ENCODE data around the gene BBLN.

BBLN gene

DNA sequence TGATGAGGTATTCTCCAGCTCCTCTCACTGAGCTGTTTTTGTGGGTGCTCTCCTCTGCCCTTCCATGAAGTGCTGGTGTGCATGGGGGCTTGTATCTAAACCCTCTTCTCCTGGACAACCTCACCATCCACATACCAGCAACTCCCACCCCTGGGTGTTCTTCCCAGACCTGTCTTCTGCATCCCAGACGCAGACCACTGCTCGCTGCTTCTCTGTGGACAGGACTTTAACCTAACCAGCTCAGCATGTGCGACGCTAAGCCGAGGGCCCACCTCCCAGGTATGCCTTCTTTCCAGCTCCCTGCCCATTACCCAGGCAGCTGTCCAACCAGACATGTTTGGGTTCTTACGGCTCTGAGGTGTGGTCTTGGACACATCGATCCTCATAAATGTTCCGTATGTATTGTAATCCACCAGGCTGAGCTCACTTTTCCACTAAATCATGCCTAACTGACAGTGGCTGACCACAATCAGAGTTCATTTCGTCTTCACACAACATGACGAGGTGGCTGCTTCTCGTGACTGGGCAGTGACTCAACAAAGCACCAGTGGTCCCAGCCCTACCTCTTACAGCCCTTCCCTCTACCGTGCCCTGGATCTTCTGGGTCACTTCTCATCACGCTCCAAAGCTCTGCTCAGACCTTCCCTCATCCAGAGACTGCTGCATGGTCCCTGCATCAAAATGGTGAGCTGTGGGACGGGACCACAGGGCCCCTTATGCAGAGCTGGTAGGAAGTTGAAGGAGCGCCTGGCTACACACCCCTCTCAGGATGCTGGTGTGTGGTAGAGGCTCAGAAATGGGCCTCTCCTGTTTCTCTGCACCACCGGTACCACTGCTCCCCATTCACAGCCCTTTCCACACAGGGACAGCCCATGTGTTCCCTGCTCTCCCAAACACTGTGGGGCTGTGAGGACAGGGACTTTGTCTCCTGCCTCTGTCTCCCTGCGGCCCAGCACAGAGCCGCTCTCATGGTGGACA, 23.0 kb upstream of the BBLN start:
- H3K9me3 ChIP-seq (ENCODE audit: control insufficient read depth, low read length): no peaks in the 10 kb centered on the region
- H3K4me3 ChIP-seq (ENCODE audit: insufficient read depth, low read depth, low read length): no peak overlapping the region
- H3K4me1 ChIP-seq (ENCODE audit: control insufficient read depth, insufficient read depth, low read length): peaks cover 5% of the 10 kb centered on the region
- H3K27ac ChIP-seq (ENCODE audit: insufficient read depth, low read depth, low read length, poor library complexity, severe bottlenecking): no peak overlapping the region
- peaks cover 5% of the 10 kb centered on the region for H3K27me3 ChIP-seq (ENCODE audit: control insufficient read depth, insufficient read depth, low read length, poor library complexity, severe bottlenecking)
- no peaks in the 10 kb centered on the region for H3K36me3 ChIP-seq (ENCODE audit: control insufficient read depth, insufficient read depth, low read length)
- 94 to 95% methylated on average over 18 of the region's 18 CpGs for WGBS, 2 experiments

DNA sequence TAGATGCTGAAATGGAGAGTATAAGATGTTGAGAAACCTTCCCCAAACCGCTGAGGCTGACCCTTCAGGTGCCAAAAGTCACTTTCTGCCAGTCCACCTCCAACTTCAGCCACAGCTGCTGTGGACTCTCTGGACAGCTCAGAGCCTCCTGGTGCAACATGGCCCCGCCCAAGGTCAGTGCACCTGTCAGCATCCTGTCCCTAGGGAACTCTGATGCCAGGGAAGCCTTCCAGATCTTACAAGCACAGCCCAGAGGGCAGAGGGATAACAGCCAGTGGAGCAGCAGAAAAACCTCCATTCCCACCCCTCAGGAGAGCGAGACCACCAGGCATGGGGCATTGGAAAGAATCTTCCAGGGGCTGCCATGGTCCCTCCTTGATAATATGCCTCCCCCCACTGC, 22.1 kb upstream of the BBLN start:
- H3K27me3 ChIP-seq (ENCODE audit: control insufficient read depth, insufficient read depth, low read length, poor library complexity, severe bottlenecking): peaks cover 5% of the 10 kb centered on the region
- H3K27ac ChIP-seq (ENCODE audit: insufficient read depth, low read depth, low read length, poor library complexity, severe bottlenecking): no peak overlapping the region
- H3K4me1 ChIP-seq (ENCODE audit: control insufficient read depth, insufficient read depth, low read length): peaks cover 5% of the 10 kb centered on the region
- H3K4me3 ChIP-seq (ENCODE audit: insufficient read depth, low read depth, low read length): no peak overlapping the region
- 87 to 89% methylated on average over 3 of the region's 3 CpGs for WGBS, 2 experiments
- no peaks in the 10 kb centered on the region for H3K36me3 ChIP-seq (ENCODE audit: control insufficient read depth, insufficient read depth, low read length)
- no peaks in the 10 kb centered on the region for H3K9me3 ChIP-seq (ENCODE audit: control insufficient read depth, low read length)

DNA sequence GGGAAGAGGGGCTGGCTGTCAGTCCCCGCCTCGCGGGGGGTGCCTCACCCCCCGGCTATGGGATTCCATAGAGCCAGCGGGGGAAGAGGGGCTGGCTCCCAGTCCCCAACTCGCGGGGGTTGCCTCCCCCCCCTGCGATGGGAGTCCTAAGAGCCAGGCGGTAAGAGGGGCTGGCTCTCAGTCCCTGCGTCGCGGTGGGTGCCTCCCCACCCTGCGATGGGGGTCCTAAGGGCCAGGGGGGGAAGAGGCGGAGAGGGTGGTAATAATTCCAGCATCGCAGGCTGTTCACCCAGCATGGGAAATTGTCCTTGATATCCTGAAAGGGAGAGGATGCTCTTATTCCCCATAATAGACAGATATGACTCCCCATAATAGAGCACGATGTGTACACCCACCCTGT, 20.4 kb upstream of the BBLN start:
- Histone ChIP-seq H3K4me3 (ENCODE audit: insufficient read depth, low read depth, low read length) (no peak overlapping the region), H3K9me3 (ENCODE audit: control insufficient read depth, low read length) (no peaks in the 10 kb centered on the region), H3K27ac (ENCODE audit: insufficient read depth, low read depth, low read length, poor library complexity, severe bottlenecking) (no peak overlapping the region), H3K36me3 (ENCODE audit: control insufficient read depth, insufficient read depth, low read length) (no peaks in the 10 kb centered on the region), H3K4me1 (ENCODE audit: control insufficient read depth, insufficient read depth, low read length) (peaks cover 5% of the 10 kb centered on the region), H3K27me3 (ENCODE audit: control insufficient read depth, insufficient read depth, low read length, poor library complexity, severe bottlenecking) (no peaks in the 10 kb centered on the region)
- WGBS, 2 experiments: 90 to 96% methylated on average over 8 to 9 of the region's 16 CpGs

DNA sequence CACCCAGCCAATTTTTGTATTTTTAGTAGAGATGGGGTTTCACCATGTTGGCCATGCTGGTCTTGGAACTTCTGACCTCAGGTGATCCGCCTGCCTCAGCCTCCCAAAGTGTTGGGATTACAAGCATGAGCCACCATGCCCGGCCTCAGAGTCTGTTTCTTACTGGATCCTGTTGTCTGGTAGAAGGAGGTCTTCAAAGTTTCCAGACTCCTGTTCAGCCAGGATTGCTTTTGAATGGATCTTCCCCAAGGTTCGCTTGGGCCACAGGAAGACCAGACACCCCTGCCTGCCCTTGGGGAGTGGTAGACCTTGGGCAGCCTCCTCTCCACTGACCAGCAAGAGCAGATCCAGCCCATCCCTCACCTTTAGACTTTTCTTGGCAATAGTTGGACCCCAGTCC, 18.5 kb upstream of the BBLN start:
- no peak overlapping the region for H3K27ac ChIP-seq (ENCODE audit: insufficient read depth, low read depth, low read length, poor library complexity, severe bottlenecking)
- peaks cover 5% of the 10 kb centered on the region for H3K4me1 ChIP-seq (ENCODE audit: control insufficient read depth, insufficient read depth, low read length)
- WGBS, 2 experiments: 93 to 95% methylated on average over 3 of the region's 3 CpGs
- no peaks in the 10 kb centered on the region for H3K36me3 ChIP-seq (ENCODE audit: control insufficient read depth, insufficient read depth, low read length)
- no peaks in the 10 kb centered on the region for H3K27me3 ChIP-seq (ENCODE audit: control insufficient read depth, insufficient read depth, low read length, poor library complexity, severe bottlenecking)
- no peak overlapping the region for H3K4me3 ChIP-seq (ENCODE audit: insufficient read depth, low read depth, low read length)
- no peaks in the 10 kb centered on the region for H3K9me3 ChIP-seq (ENCODE audit: control insufficient read depth, low read length)

DNA sequence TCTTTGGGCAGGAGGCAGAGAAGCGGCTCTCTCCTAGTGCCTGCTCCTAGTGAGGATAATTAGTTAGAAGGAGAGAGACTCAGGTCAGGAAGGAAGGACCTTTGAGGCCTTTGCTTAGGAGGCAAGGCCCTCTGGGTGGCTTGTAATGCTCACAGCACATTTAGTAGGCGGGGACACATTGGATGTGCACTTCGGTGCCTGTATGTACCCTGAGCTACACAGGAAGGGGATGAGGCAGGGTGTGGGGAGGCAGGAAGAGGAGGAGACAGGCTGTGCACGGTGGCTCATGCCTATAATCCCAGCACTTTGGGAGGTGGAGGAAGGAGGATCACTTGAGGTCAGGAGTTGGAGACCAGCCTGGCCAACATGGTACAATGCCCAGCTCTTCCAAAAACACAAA, 18.0 kb upstream of the BBLN start:
- 87 to 89% methylated on average over 4 of the region's 4 CpGs for WGBS, 2 experiments

DNA sequence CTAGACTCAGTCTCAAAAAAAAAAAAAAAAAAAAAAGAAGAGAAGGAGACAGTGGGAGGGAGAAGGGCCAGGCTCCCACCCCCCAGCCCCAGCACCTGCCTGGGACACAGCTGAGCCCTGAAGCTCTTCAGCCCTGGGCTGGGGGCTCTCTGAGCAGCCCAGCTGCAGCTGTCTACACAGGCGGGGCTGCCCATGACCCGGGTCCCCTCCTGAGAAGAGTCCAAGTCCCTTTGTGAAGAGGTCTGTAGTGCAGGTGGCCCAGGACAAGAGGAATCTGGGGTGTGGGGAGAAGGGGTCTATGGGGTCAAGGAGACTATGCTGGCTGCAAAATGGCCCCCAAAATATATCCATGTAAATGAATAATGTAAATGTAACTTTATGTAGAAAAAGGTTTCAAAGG, 17.5 kb upstream of the BBLN start:
- Histone ChIP-seq H3K36me3 (ENCODE audit: control insufficient read depth, insufficient read depth, low read length) (no peaks in the 10 kb centered on the region), H3K4me1 (ENCODE audit: control insufficient read depth, insufficient read depth, low read length) (peaks cover 5% of the 10 kb centered on the region), H3K27ac (ENCODE audit: insufficient read depth, low read depth, low read length, poor library complexity, severe bottlenecking) (no peak overlapping the region), H3K9me3 (ENCODE audit: control insufficient read depth, low read length) (no peaks in the 10 kb centered on the region), H3K27me3 (ENCODE audit: control insufficient read depth, insufficient read depth, low read length, poor library complexity, severe bottlenecking) (no peaks in the 10 kb centered on the region), H3K4me3 (ENCODE audit: insufficient read depth, low read depth, low read length) (no peak overlapping the region)
- WGBS, 2 experiments: 87 to 100% methylated on average over 1 to 2 of the region's 2 CpGs

More for the DNA sequence above, 18.0 kb upstream of the BBLN start:
- Histone ChIP-seq H3K27ac (ENCODE audit: insufficient read depth, low read depth, low read length, poor library complexity, severe bottlenecking) (no peak overlapping the region), H3K4me1 (ENCODE audit: control insufficient read depth, insufficient read depth, low read length) (peaks cover 5% of the 10 kb centered on the region), H3K27me3 (ENCODE audit: control insufficient read depth, insufficient read depth, low read length, poor library complexity, severe bottlenecking) (no peaks in the 10 kb centered on the region), H3K9me3 (ENCODE audit: control insufficient read depth, low read length) (no peaks in the 10 kb centered on the region), H3K4me3 (ENCODE audit: insufficient read depth, low read depth, low read length) (no peak overlapping the region), H3K36me3 (ENCODE audit: control insufficient read depth, insufficient read depth, low read length) (no peaks in the 10 kb centered on the region)

DNA sequence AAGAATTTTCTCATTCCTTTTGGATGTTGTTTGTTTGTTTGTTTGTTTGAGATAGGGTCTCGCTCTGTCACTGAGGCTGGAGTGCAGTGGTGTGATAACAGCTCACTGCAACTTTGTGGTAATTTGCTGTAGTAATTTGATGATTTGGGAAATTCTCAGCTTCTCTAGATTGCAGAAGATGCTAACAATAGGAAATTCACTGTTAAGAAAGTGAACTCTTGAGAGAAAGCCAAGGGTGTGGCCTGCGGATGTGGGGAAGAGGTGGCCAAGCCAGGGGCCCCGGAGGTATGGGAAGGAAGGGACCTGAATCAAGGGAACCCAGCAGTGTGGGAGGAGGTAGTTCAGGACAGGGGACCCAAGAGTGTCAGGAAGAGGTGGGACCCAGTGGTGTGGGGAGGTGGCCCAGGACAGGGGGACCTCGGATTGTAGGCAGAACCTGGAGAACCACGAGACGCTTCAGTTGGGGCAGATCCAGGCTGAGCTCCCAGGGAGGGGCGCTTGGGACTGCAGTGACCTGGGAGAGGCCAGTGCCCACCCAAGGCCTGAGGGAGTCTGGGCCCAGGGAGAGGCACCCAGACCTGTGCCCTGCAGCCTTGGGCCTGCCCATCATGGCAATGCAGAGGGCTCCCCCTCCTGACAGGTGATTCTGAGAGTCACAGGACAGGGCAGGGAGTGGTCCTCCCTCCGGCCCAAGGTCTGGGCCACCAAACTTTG, 16.4 kb upstream of the BBLN start:
- Histone ChIP-seq H3K4me1 (ENCODE audit: control insufficient read depth, insufficient read depth, low read length) (peaks cover 5% of the 10 kb centered on the region), H3K36me3 (ENCODE audit: control insufficient read depth, insufficient read depth, low read length) (no peaks in the 10 kb centered on the region), H3K27me3 (ENCODE audit: control insufficient read depth, insufficient read depth, low read length, poor library complexity, severe bottlenecking) (no peaks in the 10 kb centered on the region), H3K9me3 (ENCODE audit: control insufficient read depth, low read length) (no peaks in the 10 kb centered on the region), H3K4me3 (ENCODE audit: insufficient read depth, low read depth, low read length) (no peak overlapping the region), H3K27ac (ENCODE audit: insufficient read depth, low read depth, low read length, poor library complexity, severe bottlenecking) (no peak overlapping the region)
- WGBS, 2 experiments: 93 to 94% methylated on average over 8 of the region's 8 CpGs

DNA sequence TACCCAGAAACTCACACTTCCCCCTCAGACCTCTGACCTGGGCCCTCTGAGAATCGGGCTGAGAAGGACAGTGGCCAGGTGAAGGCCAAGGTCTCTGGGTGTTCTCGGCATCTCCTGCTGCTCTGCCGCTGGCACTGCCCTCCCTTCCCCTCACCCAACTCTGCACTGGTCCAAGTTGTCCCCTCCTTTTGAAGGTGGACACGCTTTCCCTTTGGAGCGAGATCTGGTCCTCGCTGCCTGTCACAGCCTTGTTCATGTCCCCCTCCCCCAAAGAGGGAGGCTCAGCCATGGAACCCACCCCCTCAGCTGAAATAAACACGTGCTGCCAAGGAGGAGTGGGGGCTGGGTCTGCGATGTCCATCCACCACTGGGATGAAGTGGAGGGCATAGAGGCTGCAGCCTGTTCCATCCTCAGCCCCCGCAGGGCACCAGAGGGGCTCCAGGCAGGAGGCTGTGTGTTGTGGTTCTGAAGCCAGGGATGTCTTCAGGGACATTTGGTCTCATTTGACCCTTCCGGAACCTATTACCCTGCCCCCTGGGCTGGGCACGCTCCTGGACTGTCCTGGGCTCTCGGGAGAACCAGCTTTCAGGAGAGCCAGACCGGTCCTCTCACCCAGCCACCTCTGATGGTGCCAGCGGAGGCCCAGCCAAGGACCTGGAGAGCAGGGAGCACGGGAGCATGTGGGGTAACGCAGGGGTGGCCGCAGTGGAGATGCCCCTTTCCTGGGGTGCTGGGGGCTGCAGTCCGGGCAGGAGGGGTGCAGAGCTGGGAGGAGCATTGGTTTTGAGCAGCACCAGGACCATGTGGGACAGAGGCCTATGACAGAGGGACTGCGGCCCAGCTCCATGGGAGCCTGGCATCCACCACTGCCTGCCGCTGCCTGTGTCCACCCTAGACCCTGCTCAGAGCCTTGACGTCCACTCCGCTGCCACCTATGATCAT, 15.6 kb upstream of the BBLN start:
- H3K27me3 ChIP-seq (ENCODE audit: control insufficient read depth, insufficient read depth, low read length, poor library complexity, severe bottlenecking): no peaks in the 10 kb centered on the region
- H3K36me3 ChIP-seq (ENCODE audit: control insufficient read depth, insufficient read depth, low read length): no peaks in the 10 kb centered on the region
- peaks cover 5% of the 10 kb centered on the region for H3K4me1 ChIP-seq (ENCODE audit: control insufficient read depth, insufficient read depth, low read length)
- no peak overlapping the region for H3K4me3 ChIP-seq (ENCODE audit: insufficient read depth, low read depth, low read length)
- 94 to 95% methylated on average over 22 of the region's 22 CpGs for WGBS, 2 experiments
- no peaks in the 10 kb centered on the region for H3K9me3 ChIP-seq (ENCODE audit: control insufficient read depth, low read length)
- no peak overlapping the region for H3K27ac ChIP-seq (ENCODE audit: insufficient read depth, low read depth, low read length, poor library complexity, severe bottlenecking)

DNA sequence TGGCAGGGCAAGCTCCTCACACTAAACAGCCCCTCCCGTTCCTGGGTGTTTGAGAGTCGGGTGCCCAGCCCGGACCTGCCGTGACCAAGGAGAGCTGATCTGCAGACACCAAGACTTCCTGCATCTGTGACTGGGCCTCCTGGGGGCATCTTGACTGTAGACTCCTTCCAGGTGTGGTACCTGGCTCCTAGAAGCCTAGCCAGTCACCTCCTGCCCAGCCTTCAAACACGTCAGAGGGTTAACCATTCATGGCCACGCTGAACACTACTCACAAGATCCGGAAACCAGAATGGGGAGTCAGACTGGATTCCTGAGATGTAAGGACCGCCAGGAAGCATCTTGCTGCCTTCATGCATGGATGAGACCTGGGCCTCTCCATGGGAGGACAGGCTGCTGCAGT, 14.5 kb upstream of the BBLN start:
- peaks cover 3% of the 10 kb centered on the region for H3K4me1 ChIP-seq (ENCODE audit: control insufficient read depth, insufficient read depth, low read length)

More for the DNA sequence above, 14.5 kb upstream of the BBLN start:
- H3K36me3 ChIP-seq (ENCODE audit: control insufficient read depth, insufficient read depth, low read length): no peaks in the 10 kb centered on the region
- 81% methylated on average over 8 of the region's 8 CpGs for WGBS, 2 experiments
- H3K9me3 ChIP-seq (ENCODE audit: control insufficient read depth, low read length): no peaks in the 10 kb centered on the region
- H3K27ac ChIP-seq (ENCODE audit: insufficient read depth, low read depth, low read length, poor library complexity, severe bottlenecking): no peak overlapping the region
- H3K4me3 ChIP-seq (ENCODE audit: insufficient read depth, low read depth, low read length): no peak overlapping the region
- H3K27me3 ChIP-seq (ENCODE audit: control insufficient read depth, insufficient read depth, low read length, poor library complexity, severe bottlenecking): no peaks in the 10 kb centered on the region

Measured in ectodermal cell (in vitro differentiated cells).